ENCODE measurements around the gene NIPSNAP2. TPM values are rescaled to one million over a fixed set of nuclear protein-coding genes. Genes with fewer than 3 reads are reported as not detected.

Gene NIPSNAP2
- 10 to 100 TPM; 54.4 to 61.0 (median 59.0) TPM for total RNA-seq

DNA sequence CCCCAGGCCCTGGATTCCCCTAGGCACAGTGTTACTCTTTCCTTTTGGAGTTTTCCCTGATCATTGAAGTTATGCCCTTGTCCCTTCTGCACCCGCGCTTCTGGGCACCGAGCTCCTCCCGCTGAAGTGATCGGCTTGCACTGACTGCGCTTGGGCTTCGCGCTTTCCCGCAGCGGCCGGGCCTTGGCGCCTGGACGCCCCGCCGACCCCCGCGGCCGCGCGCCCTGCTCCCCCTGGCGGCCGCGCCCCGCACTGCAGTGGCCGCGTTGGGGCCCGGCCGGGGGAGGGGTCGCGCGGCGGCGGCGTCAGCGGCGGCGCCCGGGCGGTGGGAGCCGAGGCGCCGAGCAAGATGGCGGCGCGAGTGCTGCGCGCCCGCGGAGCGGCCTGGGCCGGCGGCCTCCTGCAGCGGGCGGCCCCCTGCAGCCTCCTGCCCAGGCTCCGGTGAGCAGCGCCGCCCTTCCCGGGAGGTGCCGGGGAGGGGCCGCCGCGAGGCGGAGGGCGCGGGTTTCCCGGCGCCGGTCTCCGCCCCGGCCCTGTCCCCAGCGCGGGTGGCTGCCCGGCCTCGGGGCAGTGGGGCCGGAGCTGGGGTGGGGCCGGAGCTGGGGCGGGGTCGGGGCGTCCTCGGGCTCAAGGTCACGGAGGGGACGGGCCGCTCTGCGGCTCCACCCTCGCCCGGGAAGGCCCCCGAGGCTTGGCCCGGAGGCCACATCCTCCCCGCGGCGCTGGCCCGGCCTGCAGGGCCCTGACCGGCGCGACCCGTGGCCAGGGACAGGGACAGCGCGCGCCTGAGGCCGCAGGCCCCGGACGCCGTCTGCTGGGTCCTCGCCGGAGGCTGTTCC is at the start of gene NIPSNAP2:
TSS of gene NIPSNAP2 (plus strand) at position 325 of the 839 bp plus-strand sequence. CDS start at position 350, 25 bp downstream.
- Histone ChIP-seq H3K36me3 (peaks cover 0 to 31% (median 0%) of the 10 kb centered on the region in 3 donors), H3K9me3 (no peaks in the 10 kb centered on the region), H3K4me3 (peak within 1 kb of the TSS; percentile 48 to 77 (median 66)), H3K27me3 (no peaks in the 10 kb centered on the region), H3K27ac (peak within 1 kb of the TSS; percentile 90 to 97 (median 95)), H3K4me1 (peaks cover 0 to 28% (median 7%) of the 10 kb centered on the region in 4 donors)
- DNase-seq (ENCODE audit: low spot score in 2 of 2): peak; percentile 13 to 17
- TF ChIP-seq EP300 (IDR thresholded peaks at IDR 0.05): peak in 1 of 2 donors; percentile 31
- TF ChIP-seq, protein P1, sequence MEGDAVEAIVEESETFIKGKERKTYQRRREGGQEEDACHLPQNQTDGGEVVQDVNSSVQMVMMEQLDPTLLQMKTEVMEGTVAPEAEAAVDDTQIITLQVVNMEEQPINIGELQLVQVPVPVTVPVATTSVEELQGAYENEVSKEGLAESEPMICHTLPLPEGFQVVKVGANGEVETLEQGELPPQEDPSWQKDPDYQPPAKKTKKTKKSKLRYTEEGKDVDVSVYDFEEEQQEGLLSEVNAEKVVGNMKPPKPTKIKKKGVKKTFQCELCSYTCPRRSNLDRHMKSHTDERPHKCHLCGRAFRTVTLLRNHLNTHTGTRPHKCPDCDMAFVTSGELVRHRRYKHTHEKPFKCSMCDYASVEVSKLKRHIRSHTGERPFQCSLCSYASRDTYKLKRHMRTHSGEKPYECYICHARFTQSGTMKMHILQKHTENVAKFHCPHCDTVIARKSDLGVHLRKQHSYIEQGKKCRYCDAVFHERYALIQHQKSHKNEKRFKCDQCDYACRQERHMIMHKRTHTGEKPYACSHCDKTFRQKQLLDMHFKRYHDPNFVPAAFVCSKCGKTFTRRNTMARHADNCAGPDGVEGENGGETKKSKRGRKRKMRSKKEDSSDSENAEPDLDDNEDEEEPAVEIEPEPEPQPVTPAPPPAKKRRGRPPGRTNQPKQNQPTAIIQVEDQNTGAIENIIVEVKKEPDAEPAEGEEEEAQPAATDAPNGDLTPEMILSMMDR (IDR thresholded peaks at IDR 0.05): peak; percentile 33 to 97 (median 83)
- peak; percentile 57 to 59 for TF ChIP-seq POLR2A (IDR thresholded peaks at IDR 0.05)
- WGBS, 2 donors: 0% methylated on average over 27 to 30 of the region's 105 CpGs

DNA sequence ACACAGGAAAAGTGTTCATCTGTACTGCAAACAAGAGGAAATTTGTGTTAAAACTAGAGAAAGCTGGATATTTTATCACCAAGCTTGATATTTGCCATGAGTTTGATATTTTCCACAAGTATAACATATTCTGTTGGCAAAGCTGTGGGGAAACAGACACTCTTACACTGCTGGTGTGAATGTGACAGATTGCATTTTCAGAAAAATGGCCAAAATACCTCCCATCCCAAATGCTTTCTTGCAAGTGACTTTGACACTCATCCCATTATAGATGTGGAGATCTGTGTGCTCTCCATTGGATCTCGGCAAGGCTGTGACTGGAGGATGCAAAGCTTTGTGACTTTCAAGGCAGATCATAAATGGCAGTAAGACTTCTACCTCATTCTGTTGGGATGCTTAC is 46.6 kb upstream of the NIPSNAP2 start:
- H3K27ac ChIP-seq: no peak overlapping the region
- H3K4me1 ChIP-seq: no peaks in the 10 kb centered on the region
- no peak overlapping the region for H3K4me3 ChIP-seq
- H3K9me3 ChIP-seq: no peaks in the 10 kb centered on the region
- H3K27me3 ChIP-seq: no peaks in the 10 kb centered on the region
- no peak for TF ChIP-seq POLR2A (IDR thresholded peaks at IDR 0.05)
- DNase-seq (ENCODE audit: low spot score in 2 of 2): no peak
- peaks cover 0 to 60% (median 0%) of the 10 kb centered on the region in 3 donors for H3K36me3 ChIP-seq
- 89 to 94% methylated on average over 1 of the region's 1 CpG for WGBS, 2 donors

DNA sequence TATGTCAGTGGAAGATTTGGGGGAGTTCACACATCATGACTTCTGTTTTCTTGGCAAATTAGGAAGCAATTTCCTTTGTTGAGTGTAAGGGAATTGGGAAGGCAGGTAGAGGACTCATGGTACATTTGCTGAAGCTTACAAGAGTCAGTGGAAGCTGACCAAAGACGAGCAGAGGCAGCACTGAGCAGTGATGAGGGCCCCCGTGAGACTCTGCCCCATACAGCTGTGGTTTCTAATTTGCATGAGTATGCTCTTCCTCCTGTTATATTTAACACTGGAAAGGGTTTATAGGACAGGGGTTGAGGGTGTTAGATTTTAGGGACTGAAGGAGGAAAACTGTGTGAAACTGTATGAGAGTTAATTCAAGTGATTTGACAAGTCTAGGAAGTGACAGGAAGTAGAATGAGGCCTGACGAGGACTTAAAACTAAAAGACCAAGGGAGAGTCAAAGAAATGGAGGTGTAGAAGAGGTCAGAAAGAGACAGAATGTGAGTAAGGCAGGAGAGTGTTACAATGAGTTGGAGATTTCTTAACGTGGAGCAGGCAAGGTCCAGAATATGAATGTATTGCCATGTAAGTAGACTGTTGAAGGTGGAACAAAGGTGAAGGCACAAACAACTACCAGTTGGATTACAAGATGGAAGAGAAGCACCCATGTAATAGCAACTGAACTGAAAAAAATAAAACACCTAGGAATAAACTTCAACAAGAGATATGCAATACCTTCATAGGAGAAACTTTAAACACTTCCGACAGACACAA is 36.2 kb upstream of the NIPSNAP2 start:
- no peaks in the 10 kb centered on the region for H3K27me3 ChIP-seq
- no peak overlapping the region for H3K4me3 ChIP-seq
- TF ChIP-seq POLR2A (IDR thresholded peaks at IDR 0.05) (no peak), EP300 (IDR thresholded peaks at IDR 0.05) (no peak)
- TF ChIP-seq, protein P1 (IDR thresholded peaks at IDR 0.05): no peak
- DNase-seq (ENCODE audit: low spot score in 2 of 2): no peak
- WGBS, 2 donors: 89 to 90% methylated on average over 5 of the region's 5 CpGs
- H3K36me3 ChIP-seq: peaks cover 0 to 90% (median 0%) of the 10 kb centered on the region in 3 donors
- no peaks in the 10 kb centered on the region for H3K4me1 ChIP-seq
- H3K27ac ChIP-seq: no peak overlapping the region
- peaks cover 0 to 18% (median 0%) of the 10 kb centered on the region in 4 donors for H3K9me3 ChIP-seq

DNA sequence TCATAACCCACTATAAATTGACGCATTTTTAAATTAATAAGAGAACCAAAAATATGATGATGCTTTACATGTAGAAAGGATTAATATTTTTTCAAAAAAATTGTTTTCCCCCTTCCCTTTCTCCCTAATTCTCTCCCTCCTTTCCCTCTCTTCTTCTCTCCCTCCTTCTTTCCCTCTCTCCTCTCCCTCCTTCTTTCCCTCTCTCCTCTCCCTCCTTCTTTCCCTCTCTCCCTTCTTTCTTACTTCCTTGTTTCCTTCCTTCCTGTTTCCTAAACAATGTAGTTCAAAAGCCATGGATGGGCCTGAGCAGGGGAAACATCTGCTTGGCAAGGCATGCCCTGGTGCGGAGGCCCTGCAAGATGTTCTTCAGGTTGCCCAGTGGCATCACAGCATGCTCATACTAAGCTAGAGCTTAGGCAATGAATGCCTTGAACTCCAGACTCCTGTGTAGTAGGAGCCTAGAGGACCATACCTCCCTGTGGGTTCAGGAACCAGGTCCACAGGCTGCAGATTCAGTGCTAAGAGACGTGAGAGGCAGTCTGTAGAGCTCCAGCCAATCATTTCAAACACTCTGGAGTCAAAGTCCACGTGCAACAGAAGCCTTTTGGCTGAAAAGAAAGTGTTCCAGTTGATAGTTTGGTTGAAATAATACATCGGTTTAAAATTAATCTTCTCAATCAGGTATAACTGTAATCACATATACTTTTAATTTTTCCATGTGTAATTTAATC is 32.8 kb upstream of the NIPSNAP2 start:
- Histone ChIP-seq H3K27me3 (no peaks in the 10 kb centered on the region), H3K4me1 (no peaks in the 10 kb centered on the region), H3K36me3 (peaks cover 0 to 90% (median 0%) of the 10 kb centered on the region in 3 donors), H3K27ac (no peak overlapping the region), H3K9me3 (peaks cover 0 to 45% (median 0%) of the 10 kb centered on the region in 4 donors), H3K4me3 (no peak overlapping the region)
- DNase-seq (ENCODE audit: low spot score in 2 of 2): no peak
- 92 to 96% methylated on average over 5 of the region's 5 CpGs for WGBS, 2 donors
- no peak for TF ChIP-seq POLR2A (IDR thresholded peaks at IDR 0.05)
- TF ChIP-seq EP300 (IDR thresholded peaks at IDR 0.05): no peak
- TF ChIP-seq, protein P1 (IDR thresholded peaks at IDR 0.05): no peak

DNA sequence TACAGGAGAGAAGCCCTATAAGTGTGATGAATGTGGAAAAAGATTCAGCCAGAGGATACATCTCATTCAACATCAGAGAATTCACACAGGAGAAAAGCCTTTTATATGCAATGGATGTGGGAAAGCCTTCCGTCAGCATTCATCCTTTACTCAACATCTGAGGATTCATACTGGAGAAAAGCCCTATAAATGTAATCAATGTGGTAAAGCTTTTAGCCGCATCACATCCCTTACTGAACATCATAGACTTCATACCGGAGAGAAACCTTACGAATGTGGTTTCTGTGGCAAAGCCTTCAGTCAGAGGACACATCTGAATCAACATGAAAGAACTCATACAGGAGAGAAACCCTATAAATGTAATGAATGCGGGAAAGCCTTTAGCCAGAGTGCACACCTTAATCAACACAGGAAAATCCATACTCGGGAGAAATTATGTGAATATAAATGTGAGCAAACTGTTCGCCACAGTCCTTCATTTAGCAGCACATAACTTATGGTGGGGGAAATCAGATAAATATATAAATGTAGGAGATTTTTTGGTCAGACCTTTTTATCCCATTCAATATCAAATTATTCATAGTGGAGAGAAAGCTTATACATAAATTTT is 24.8 kb upstream of the NIPSNAP2 start:
- 96 to 98% methylated on average over 7 of the region's 7 CpGs for WGBS, 2 donors
- TF ChIP-seq EP300 (IDR thresholded peaks at IDR 0.05): no peak
- TF ChIP-seq, protein P1 (IDR thresholded peaks at IDR 0.05): no peak
- no peak for TF ChIP-seq POLR2A (IDR thresholded peaks at IDR 0.05)
- DNase-seq (ENCODE audit: low spot score in 2 of 2): no peak

More for the DNA sequence above, 24.8 kb upstream of the NIPSNAP2 start:
- no peak overlapping the region for H3K4me3 ChIP-seq
- no peaks in the 10 kb centered on the region for H3K27me3 ChIP-seq
- peaks cover 0 to 94% (median 0%) of the 10 kb centered on the region in 3 donors for H3K36me3 ChIP-seq
- no peaks in the 10 kb centered on the region for H3K4me1 ChIP-seq
- H3K27ac ChIP-seq: no peak overlapping the region
- H3K9me3 ChIP-seq: peaks cover 0 to 83% (median 13%) of the 10 kb centered on the region in 4 donors

Data from tibial nerve (tissue), 4 donors.